ENCODE data around the gene CYBC1. TPM values are rescaled to one million over a fixed set of nuclear protein-coding genes. Genes with fewer than 3 reads are reported as not detected.

Gene CYBC1
- polyA plus RNA-seq, 1 donor from 2014 or later = 66.6 TPM

DNA sequence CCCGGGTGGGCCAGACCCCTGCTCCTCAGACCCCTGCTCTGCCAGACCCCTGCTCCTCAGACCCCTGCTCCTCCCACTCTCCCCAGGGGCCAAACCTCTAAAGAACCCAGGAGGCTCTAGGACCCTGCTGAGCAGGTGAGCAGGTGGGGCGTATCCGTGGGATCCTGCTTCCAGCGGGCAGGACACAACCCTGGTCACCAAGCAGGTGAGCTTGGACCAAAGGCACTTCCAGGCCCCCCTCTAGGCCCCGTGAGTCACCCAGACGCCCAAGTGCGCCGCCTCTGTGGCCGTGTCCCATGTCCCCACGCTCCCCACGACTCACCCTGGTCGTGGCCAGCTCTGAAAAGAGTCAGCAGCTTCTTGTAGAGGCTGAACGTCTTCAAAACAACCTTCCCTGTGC lies 5.0 kb downstream of the CYBC1 start:
- Histone ChIP-seq H3K36me3 (ENCODE audit: insufficient read depth, low read length) (no peaks in the 10 kb centered on the region), H3K4me3 (ENCODE audit: low read length) (no peak overlapping the region), H3K9ac (ENCODE audit: low read length) (no peak overlapping the region), H3F3A (ENCODE audit: insufficient read depth, low read length, poor library complexity, severe bottlenecking) (no peaks in the 10 kb centered on the region), H4K20me1 (ENCODE audit: insufficient read depth) (no peaks in the 10 kb centered on the region), H3K9me2 (ENCODE audit: insufficient read depth, low read length) (no peaks in the 10 kb centered on the region), H3K79me2 (replicated peaks; ENCODE audit: insufficient read depth, low read length) (peaks cover 10% of the 10 kb centered on the region), H3K4me2 (ENCODE audit: low read length) (no peak overlapping the region), H2AFZ (ENCODE audit: low read depth, low read length) (no peak overlapping the region), H3K27ac (ENCODE audit: low read length) (no peak overlapping the region), H3K9me3 (ENCODE audit: low read length) (no peaks in the 10 kb centered on the region), H3K27me3 (ENCODE audit: insufficient read depth, low read depth, low read length) (no peaks in the 10 kb centered on the region)
- TF ChIP-seq TAF1 (IDR thresholded peaks at IDR 0.05; ENCODE audit: low read depth) (no peak), MXI1 (conservative IDR thresholded peaks at IDR 0.05; ENCODE audit: poor library complexity, severe bottlenecking) (no peak), REST (IDR thresholded peaks at IDR 0.05; ENCODE audit: borderline replicate concordance) (no peak), SMC3 (conservative IDR thresholded peaks at IDR 0.05; ENCODE audit: poor library complexity) (no peak), POLR2AphosphoS5 (IDR thresholded peaks at IDR 0.05) (no peak), RAD21 (conservative IDR thresholded peaks at IDR 0.05) (no peak), EZH2 (IDR thresholded peaks at IDR 0.05; ENCODE audit: borderline replicate concordance, insufficient read depth, low read length, poor library complexity, severe bottlenecking) (no peak), EP300 (conservative IDR thresholded peaks at IDR 0.05; ENCODE audit: poor library complexity, severe bottlenecking) (no peak)
- TF ChIP-seq, protein P1, sequence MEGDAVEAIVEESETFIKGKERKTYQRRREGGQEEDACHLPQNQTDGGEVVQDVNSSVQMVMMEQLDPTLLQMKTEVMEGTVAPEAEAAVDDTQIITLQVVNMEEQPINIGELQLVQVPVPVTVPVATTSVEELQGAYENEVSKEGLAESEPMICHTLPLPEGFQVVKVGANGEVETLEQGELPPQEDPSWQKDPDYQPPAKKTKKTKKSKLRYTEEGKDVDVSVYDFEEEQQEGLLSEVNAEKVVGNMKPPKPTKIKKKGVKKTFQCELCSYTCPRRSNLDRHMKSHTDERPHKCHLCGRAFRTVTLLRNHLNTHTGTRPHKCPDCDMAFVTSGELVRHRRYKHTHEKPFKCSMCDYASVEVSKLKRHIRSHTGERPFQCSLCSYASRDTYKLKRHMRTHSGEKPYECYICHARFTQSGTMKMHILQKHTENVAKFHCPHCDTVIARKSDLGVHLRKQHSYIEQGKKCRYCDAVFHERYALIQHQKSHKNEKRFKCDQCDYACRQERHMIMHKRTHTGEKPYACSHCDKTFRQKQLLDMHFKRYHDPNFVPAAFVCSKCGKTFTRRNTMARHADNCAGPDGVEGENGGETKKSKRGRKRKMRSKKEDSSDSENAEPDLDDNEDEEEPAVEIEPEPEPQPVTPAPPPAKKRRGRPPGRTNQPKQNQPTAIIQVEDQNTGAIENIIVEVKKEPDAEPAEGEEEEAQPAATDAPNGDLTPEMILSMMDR (IDR thresholded peaks at IDR 0.05; ENCODE audit: poor library complexity, severe bottlenecking) = no peak

DNA sequence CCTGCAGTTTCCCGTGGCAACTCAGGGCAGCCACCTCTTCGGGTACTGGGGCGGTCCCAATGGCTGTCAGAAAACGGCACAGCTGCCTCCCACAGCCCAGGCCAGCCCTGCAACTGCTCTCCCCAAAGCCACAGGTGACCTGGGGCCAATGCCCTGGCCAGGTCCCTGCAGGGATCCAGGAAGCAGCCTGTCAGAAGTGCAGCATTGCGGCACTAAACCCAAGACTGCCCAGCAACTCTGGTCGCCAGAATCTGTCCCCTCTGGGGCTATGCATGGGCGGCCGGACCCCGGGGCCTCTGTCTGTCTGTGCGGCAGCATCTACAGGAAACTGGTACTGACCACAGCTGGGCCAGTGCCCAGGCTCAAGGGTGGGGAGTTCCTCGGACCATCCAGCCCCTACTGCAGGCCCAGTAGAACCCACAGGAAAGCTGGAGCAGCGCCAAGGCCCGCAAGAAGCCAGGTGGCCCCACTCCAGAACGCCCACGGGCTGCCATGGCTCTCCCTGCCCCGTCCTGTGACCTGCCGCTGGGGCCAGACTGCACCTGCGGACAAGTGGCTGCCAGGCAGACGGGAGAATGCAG lies 5.5 kb downstream of the CYBC1 start:
- Histone ChIP-seq H3K4me2 (ENCODE audit: low read length) (no peak overlapping the region), H3K36me3 (ENCODE audit: insufficient read depth, low read length) (no peaks in the 10 kb centered on the region), H3K4me3 (ENCODE audit: low read length) (no peak overlapping the region), H3K79me2 (replicated peaks; ENCODE audit: insufficient read depth, low read length) (peaks cover 8% of the 10 kb centered on the region), H3K9me3 (ENCODE audit: low read length) (no peaks in the 10 kb centered on the region), H3K9me2 (ENCODE audit: insufficient read depth, low read length) (no peaks in the 10 kb centered on the region), H2AFZ (ENCODE audit: low read depth, low read length) (no peak overlapping the region), H3K27ac (ENCODE audit: low read length) (no peak overlapping the region), H4K20me1 (ENCODE audit: insufficient read depth) (no peaks in the 10 kb centered on the region), H3K9ac (ENCODE audit: low read length) (no peak overlapping the region), H3K27me3 (ENCODE audit: insufficient read depth, low read depth, low read length) (no peaks in the 10 kb centered on the region), H3F3A (ENCODE audit: insufficient read depth, low read length, poor library complexity, severe bottlenecking) (no peaks in the 10 kb centered on the region)
- TF ChIP-seq POLR2AphosphoS5 (IDR thresholded peaks at IDR 0.05) (no peak), EZH2 (IDR thresholded peaks at IDR 0.05; ENCODE audit: borderline replicate concordance, insufficient read depth, low read length, poor library complexity, severe bottlenecking) (no peak), REST (IDR thresholded peaks at IDR 0.05; ENCODE audit: borderline replicate concordance) (no peak), TAF1 (IDR thresholded peaks at IDR 0.05; ENCODE audit: low read depth) (no peak), EP300 (conservative IDR thresholded peaks at IDR 0.05; ENCODE audit: poor library complexity, severe bottlenecking) (no peak), SMC3 (conservative IDR thresholded peaks at IDR 0.05; ENCODE audit: poor library complexity) (no peak), MXI1 (conservative IDR thresholded peaks at IDR 0.05; ENCODE audit: poor library complexity, severe bottlenecking) (no peak)
- TF ChIP-seq, protein P1 (IDR thresholded peaks at IDR 0.05; ENCODE audit: poor library complexity, severe bottlenecking) = no peak

Measured in neural cell (in vitro differentiated cells).